Activated CD8-positive, alpha-beta T cell treated with anti-CD3 and anti-CD28 coated beads for 36 hours (primary cell): Measurements from ENCODE around the gene TMCC2. TPM values are rescaled to one million over a fixed set of nuclear protein-coding genes. Genes with fewer than 3 reads are reported as not detected.

Source experiments
- ATAC-seq: fragments of 200-7000 bp; cut with Tn5 transposase; one replicate; pipeline ENCODE4 v1.10.0; 2021; ENCODE audit warnings: mild to moderate bottlenecking, moderate library complexity
- CTCF ChIA-PET: fragments of 350-600 bp; sonication (Branson Sonifier 250); formaldehyde crosslinking; loops from one replicate; lab custom pipeline; 2021; ENCODE audit warnings: antibody characterized with exemption; lab: Charles Lee
- POLR2A ChIA-PET: fragments of 350-600 bp; sonication (Branson Sonifier 250); formaldehyde crosslinking; loops from one replicate; lab custom pipeline; 2021; ENCODE audit warnings: antibody characterized with exemption; lab: Charles Lee
- DNase-seq: peaks from one replicate; pipeline ENCODE4 v3.0.0-alpha.2; 2020
- H3K27ac Mint-ChIP-seq: one replicate; pipeline ENCODE4 v1.8.0; 2021; ENCODE audit warnings: mild to moderate bottlenecking, mixed read lengths
- H3K27me3 Mint-ChIP-seq: one replicate; pipeline ENCODE4 v1.8.0; 2021; ENCODE audit warnings: mixed read lengths
- H3K36me3 Mint-ChIP-seq: one replicate; pipeline ENCODE4 v1.8.0; 2021; ENCODE audit warnings: low read depth, mixed read lengths
- H3K4me1 Mint-ChIP-seq: one replicate; pipeline ENCODE4 v1.8.0; 2021; ENCODE audit warnings: low read depth, mixed read lengths
- H3K4me3 Mint-ChIP-seq: one replicate; pipeline ENCODE4 v1.8.0; 2021; ENCODE audit warnings: mild to moderate bottlenecking, moderate library complexity, mixed read lengths
- H3K9me3 Mint-ChIP-seq: one replicate; pipeline ENCODE4 v1.8.0; 2021; ENCODE audit warnings: mixed read lengths
- intact Hi-C: fragments of 100-400 bp; cut with micrococcal nuclease; formaldehyde crosslinking; loops from one replicate; pipeline ENCODE4 v1.10.0; 2022
- total RNA-seq, 2 experiments: library from RNA; stranded (reverse); gene quantifications; one replicate each; pipeline ENCODE4 v1.2.3, GENCODE V29; 2021
- TF ChIP-seq, protein P1 (sequence below): fragments of 200-600 bp; IDR thresholded peaks from one replicate; pipeline ENCODE4 v1.8.0; 2022; ENCODE audit warnings: antibody characterized with exemption, mild to moderate bottlenecking

TMCC2 gene
- total RNA-seq, 2 experiments from 2014 or later: 6.6 to 7.1 TPM

DNA sequence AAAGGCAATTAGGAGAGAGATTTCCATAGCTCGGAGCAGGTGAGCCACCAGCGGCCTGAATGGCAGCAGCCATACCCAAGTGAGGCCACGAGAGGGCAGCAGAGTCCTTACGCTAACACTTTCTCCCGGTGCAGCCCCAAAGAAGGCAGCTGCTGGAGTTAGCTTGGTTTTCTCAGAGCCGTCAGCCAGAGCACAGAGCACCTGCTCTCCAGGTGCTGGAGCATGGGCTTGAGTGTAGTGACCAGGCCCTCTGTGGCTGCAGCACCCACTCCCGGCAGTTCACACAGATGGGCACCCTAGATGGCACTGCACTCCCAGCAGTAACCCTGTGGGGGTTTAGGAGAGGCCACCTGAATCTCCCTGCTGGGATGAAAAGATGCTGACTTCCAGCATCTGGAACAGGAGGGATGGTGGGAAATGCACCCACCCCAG, 45.8 kb downstream of the TMCC2 start:
- POLR2A ChIA-PET: interaction anchor here (0.6 to 1.4 kb wide), 5 partner anchors 11 to 51 kb away, joined by 3 to 13 read pairs (median 9); no protein-coding TSS in a partner anchor
- TF ChIP-seq, protein P1, sequence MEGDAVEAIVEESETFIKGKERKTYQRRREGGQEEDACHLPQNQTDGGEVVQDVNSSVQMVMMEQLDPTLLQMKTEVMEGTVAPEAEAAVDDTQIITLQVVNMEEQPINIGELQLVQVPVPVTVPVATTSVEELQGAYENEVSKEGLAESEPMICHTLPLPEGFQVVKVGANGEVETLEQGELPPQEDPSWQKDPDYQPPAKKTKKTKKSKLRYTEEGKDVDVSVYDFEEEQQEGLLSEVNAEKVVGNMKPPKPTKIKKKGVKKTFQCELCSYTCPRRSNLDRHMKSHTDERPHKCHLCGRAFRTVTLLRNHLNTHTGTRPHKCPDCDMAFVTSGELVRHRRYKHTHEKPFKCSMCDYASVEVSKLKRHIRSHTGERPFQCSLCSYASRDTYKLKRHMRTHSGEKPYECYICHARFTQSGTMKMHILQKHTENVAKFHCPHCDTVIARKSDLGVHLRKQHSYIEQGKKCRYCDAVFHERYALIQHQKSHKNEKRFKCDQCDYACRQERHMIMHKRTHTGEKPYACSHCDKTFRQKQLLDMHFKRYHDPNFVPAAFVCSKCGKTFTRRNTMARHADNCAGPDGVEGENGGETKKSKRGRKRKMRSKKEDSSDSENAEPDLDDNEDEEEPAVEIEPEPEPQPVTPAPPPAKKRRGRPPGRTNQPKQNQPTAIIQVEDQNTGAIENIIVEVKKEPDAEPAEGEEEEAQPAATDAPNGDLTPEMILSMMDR: peak; percentile 99
- H3K36me3 Mint-ChIP-seq: no peaks in the 10 kb centered on the region
- no peaks in the 10 kb centered on the region for H3K9me3 Mint-ChIP-seq
- DNase-seq (peak; percentile 92), ATAC-seq (peak; percentile 94)
- intact Hi-C loops: loop anchor here (1.0 kb wide), 1 partner anchor 52 kb away; no protein-coding TSS in a partner anchor
- no peak overlapping the region for H3K4me3 Mint-ChIP-seq
- CTCF ChIA-PET: interaction anchor here (0.6 to 23.4 kb wide), 47 partner anchors 10 to 384 kb away, joined by 3 to 1285 read pairs (median 6); partner anchors contain the start of genes NUAK2 and TMCC2
- no peaks in the 10 kb centered on the region for H3K27me3 Mint-ChIP-seq
- no peak overlapping the region for H3K27ac Mint-ChIP-seq
- H3K4me1 Mint-ChIP-seq: peaks cover 33% of the 10 kb centered on the region

DNA sequence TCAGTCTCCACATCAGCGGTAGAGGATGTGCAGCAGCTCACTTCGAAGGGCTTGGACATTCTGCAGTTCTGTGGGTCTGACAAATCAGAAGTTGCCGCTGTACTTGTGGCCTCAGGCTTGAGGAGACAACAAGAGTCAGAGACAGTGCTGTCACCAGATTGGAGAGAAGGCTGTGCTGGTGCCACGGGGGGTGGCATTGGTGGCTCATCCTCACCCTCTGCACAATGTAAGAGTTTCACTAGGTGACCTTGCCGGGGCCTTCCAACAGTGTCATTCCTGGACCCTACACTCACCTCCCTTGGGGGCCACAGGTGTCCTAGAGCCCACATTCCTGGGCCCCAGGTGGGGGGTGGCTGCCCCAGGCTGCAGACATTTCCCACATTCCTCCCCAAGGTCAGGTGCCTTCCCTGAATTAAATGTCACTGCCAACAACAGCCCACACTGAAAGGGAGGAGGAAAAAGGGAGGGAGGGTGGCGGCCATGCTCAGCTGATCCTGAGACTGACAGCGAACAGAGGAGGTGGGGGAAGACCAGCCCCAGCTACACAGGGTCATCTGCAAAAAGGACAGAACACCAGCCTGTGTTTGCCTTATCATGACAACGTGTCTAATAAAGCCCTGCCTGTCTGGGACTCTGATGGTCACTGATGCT, 46.4 kb downstream of the TMCC2 start:
- H3K9me3 Mint-ChIP-seq: no peaks in the 10 kb centered on the region
- no peaks in the 10 kb centered on the region for H3K27me3 Mint-ChIP-seq
- DNase-seq (peak; percentile 16), ATAC-seq (peak; percentile 37)
- peaks cover 36% of the 10 kb centered on the region for H3K4me1 Mint-ChIP-seq
- POLR2A ChIA-PET: interaction anchor here (0.6 to 1.6 kb wide), 7 partner anchors 11 to 51 kb away, joined by 3 to 13 read pairs (median 8); no protein-coding TSS in a partner anchor
- no peak overlapping the region for H3K27ac Mint-ChIP-seq
- H3K4me3 Mint-ChIP-seq: no peak overlapping the region
- CTCF ChIA-PET: interaction anchor here (0.7 to 23.4 kb wide), 43 partner anchors 11 to 384 kb away, joined by 3 to 1285 read pairs (median 6); partner anchors contain the start of genes NUAK2 and TMCC2
- intact Hi-C loops: no loop called here
- no peaks in the 10 kb centered on the region for H3K36me3 Mint-ChIP-seq
- TF ChIP-seq, protein P1: no peak

DNA sequence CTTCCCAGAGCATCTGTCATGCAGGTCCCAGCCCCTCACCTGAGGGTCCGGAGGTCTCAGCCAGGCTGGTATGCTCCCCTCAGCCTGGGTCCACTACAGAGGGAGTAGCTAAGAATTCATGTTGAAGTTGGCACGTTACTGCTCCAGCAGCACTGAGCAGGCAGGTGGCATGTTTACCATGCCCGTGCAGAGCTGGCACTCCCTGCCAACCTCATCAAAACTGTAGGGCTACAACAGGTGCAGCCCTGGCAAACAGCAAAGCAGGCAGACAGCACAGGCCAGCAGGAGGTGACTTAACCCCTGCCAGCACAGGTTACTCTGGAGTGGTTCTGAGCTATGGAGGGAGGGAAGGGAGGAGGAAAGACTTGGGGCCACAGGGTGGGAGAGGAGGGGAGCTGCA, 47.4 kb downstream of the TMCC2 start:
- no peaks in the 10 kb centered on the region for H3K9me3 Mint-ChIP-seq
- POLR2A ChIA-PET: interaction anchor here (1.5 to 1.6 kb wide), 3 partner anchors 16 to 56 kb away, joined by 3 read pairs; no protein-coding TSS in a partner anchor
- CTCF ChIA-PET: interaction anchor here (1.0 to 23.4 kb wide), 6 partner anchors 11 to 156 kb away, joined by 3 to 1285 read pairs (median 5); partner anchors contain the start of gene NUAK2
- H3K36me3 Mint-ChIP-seq: no peaks in the 10 kb centered on the region
- no peaks in the 10 kb centered on the region for H3K27me3 Mint-ChIP-seq
- no peak overlapping the region for H3K27ac Mint-ChIP-seq
- TF ChIP-seq, protein P1: no peak
- H3K4me3 Mint-ChIP-seq: no peak overlapping the region
- no peak for DNase-seq
- no peak for ATAC-seq
- H3K4me1 Mint-ChIP-seq: peaks cover 46% of the 10 kb centered on the region
- intact Hi-C loops: no loop called here

DNA sequence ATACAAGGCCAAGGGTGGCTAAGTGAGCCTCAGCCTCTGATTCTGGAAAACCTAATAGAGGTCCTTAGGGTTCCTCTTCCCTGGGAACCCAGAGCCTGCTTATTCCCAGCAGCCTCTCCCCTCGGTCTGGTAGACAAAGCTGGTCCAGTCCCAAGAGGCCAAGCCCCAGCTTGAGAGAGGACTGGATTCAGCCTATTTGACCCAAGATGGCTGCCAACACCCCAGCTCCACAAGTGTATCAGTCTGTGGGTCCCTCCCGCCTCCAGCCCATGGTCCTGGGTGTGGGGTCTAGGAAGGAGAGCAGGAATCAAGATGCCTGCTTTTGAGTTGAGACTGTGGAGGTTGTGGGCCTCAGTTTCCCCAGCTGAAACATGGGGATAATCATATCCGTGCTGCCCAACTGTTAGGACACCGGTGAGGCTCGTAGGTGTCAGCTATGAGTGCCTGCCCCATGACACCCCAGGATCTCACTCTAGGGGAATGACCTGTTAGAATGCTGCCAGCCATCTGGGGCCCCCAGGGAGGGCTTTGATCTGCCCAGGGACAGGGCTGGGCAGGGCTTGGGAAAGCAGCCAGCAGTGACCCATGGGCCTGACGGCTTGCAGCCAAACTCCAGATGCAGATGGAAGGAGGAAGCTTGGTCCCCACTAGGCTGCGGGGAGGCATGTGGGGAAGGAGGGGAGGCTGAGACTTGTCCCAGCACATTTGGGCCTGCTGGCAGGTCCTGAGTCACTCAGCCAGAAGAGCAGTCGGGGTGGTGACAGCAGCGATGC, 48.4 kb downstream of the TMCC2 start:
- H3K4me1 Mint-ChIP-seq: peaks cover 53% of the 10 kb centered on the region
- POLR2A ChIA-PET: interaction anchor here (0.9 to 1.6 kb wide), 6 partner anchors 10 to 55 kb away, joined by 3 to 4 read pairs (median 3); no protein-coding TSS in a partner anchor
- no peak overlapping the region for H3K4me3 Mint-ChIP-seq
- TF ChIP-seq, protein P1: no peak
- intact Hi-C loops: no loop called here
- no peaks in the 10 kb centered on the region for H3K27me3 Mint-ChIP-seq
- no peak for DNase-seq
- no peaks in the 10 kb centered on the region for H3K36me3 Mint-ChIP-seq
- no peak for ATAC-seq
- CTCF ChIA-PET: interaction anchor here (0.8 to 23.4 kb wide), 8 partner anchors 10 to 248 kb away, joined by 3 to 1285 read pairs (median 5); partner anchors contain the start of gene NUAK2
- no peak overlapping the region for H3K27ac Mint-ChIP-seq
- H3K9me3 Mint-ChIP-seq: peaks cover 3% of the 10 kb centered on the region
